ENCODE measurements around the gene PRKN. TPM values are rescaled to one million over a fixed set of nuclear protein-coding genes. Genes with fewer than 3 reads are reported as not detected.

The PRKN gene
- total RNA-seq, 1 experiment from 2014 or later: 2.0 TPM

DNA sequence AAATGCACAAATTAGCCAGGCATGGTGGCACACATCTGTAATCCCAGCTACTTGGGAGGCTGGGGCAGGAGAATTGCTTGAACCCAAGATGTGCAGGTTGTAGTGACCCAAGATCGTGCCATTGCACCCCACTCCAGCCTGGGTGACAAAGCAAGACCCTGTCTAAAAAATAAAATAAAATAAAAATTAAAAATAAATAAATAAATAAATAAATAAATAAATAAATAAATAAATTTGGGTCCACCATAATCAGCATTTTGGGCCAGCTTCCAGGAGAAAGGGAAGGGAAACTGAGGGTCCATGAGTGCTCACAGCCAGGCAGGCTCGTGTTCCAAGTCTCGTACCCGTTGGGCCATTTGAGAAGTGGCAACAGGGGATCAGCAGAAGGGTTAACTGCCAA is 1322.1 kb downstream of the PRKN start:
- Histone ChIP-seq H3T11ph (ENCODE audit: low read length) (no peak overlapping the region), H2BK120ac (ENCODE audit: low read depth, low read length, poor library complexity, severe bottlenecking) (no peak overlapping the region), H3K27me3 (ENCODE audit: insufficient read depth, low read length) (no peaks in the 10 kb centered on the region), H3K4ac (ENCODE audit: low read depth, low read length) (no peak overlapping the region), H2BK5ac (ENCODE audit: insufficient read length, low read length) (no peak overlapping the region), H3K79me1 (ENCODE audit: insufficient read depth, low read depth, low read length, poor library complexity, severe bottlenecking) (no peaks in the 10 kb centered on the region), H3K23ac (ENCODE audit: insufficient read length, low read depth, low read length) (no peak overlapping the region), H3K56ac (ENCODE audit: insufficient read length, low read depth, low read length) (no peak overlapping the region), H3K9me3 (ENCODE audit: control insufficient read depth, low read depth, low read length) (no peaks in the 10 kb centered on the region), H2AK5ac (ENCODE audit: insufficient read length, low read length) (no peak overlapping the region), H4K91ac (ENCODE audit: insufficient read length, low read depth, low read length) (no peak overlapping the region), H3K9ac (ENCODE audit: extremely low read depth, insufficient read length, low read length) (no peak overlapping the region), H3K14ac (ENCODE audit: insufficient read depth, low read length) (no peak overlapping the region), H3K18ac (ENCODE audit: insufficient read length, low read depth, low read length) (no peak overlapping the region), H3K4me2 (ENCODE audit: insufficient read depth, insufficient read length, low read length) (no peak overlapping the region), H3K23me2 (ENCODE audit: insufficient read length, low read depth, low read length, poor library complexity, severe bottlenecking) (no peaks in the 10 kb centered on the region), H4K5ac (ENCODE audit: insufficient read length, low read depth, low read length) (no peak overlapping the region), H4K8ac (replicated peaks; ENCODE audit: insufficient read length, low read depth, low read length) (no peak overlapping the region), H2BK20ac (ENCODE audit: low read depth, low read length, poor library complexity, severe bottlenecking) (no peak overlapping the region), H2AFZ (ENCODE audit: low read length) (no peak overlapping the region), H3K27ac (ENCODE audit: insufficient read length, low read depth, low read length) (no peak overlapping the region), H3K4me1 (ENCODE audit: insufficient read depth, low read length) (no peaks in the 10 kb centered on the region), H2BK12ac (ENCODE audit: insufficient read length, low read depth, low read length) (no peak overlapping the region), H3K79me2 (ENCODE audit: insufficient read depth, low read length) (no peaks in the 10 kb centered on the region), H2BK15ac (ENCODE audit: low read depth, low read length) (no peak overlapping the region), H4K20me1 (ENCODE audit: control insufficient read depth, insufficient read depth, insufficient read length) (no peaks in the 10 kb centered on the region)
- peaks cover 6 to 14% of the 10 kb centered on the region in 2 experiments for H3K4me1 Mint-ChIP-seq
- DNase-seq: no peak
- H3K4me3 Mint-ChIP-seq: no peak overlapping the region
- H3K9me3 Mint-ChIP-seq: peaks cover 10 to 15% of the 10 kb centered on the region in 2 experiments
- no peaks in the 10 kb centered on the region; the same call in none of the 2 replicates for H3K27me3 Mint-ChIP-seq (ENCODE audit: low read depth)
- TF ChIP-seq, protein P1, sequence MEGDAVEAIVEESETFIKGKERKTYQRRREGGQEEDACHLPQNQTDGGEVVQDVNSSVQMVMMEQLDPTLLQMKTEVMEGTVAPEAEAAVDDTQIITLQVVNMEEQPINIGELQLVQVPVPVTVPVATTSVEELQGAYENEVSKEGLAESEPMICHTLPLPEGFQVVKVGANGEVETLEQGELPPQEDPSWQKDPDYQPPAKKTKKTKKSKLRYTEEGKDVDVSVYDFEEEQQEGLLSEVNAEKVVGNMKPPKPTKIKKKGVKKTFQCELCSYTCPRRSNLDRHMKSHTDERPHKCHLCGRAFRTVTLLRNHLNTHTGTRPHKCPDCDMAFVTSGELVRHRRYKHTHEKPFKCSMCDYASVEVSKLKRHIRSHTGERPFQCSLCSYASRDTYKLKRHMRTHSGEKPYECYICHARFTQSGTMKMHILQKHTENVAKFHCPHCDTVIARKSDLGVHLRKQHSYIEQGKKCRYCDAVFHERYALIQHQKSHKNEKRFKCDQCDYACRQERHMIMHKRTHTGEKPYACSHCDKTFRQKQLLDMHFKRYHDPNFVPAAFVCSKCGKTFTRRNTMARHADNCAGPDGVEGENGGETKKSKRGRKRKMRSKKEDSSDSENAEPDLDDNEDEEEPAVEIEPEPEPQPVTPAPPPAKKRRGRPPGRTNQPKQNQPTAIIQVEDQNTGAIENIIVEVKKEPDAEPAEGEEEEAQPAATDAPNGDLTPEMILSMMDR (conservative IDR thresholded peaks at IDR 0.05): no peak
- no peak overlapping the region for H3K27ac Mint-ChIP-seq
- no CpG with 5 or more reads among the region's 4 CpGs for WGBS (ENCODE audit: extremely low coverage, insufficient read length, low lambda C conversion rate)
- peaks cover 0 to 11% (median 7%) of the 10 kb centered on the region in 3 experiments; a peak in 3 of 7 replicates for H3K36me3 Mint-ChIP-seq (ENCODE audit: insufficient read depth in 1 of 3, low read depth in 3 of 3)
